SK-N-SH (cell line): ENCODE measurements around the gene SNX5. TPM values are rescaled to one million over a fixed set of nuclear protein-coding genes. Genes with fewer than 3 reads are reported as not detected.

Source experiments
- CTCF ChIA-PET: fragments of 300-600, 350-600 bp; formaldehyde crosslinking; extraction: SDS; loops from one replicate; lab custom pipeline; 2021; lab: Yijun Ruan, JAX
- POLR2A ChIA-PET: fragments of 350-600 bp; sonication (Branson Sonifier 250); formaldehyde crosslinking; extraction: SDS; loops from one replicate; lab custom pipeline; 2020; ENCODE audit warnings: antibody characterized with exemption, inconsistent platforms; lab: Yijun Ruan, JAX
- DNase-seq: peaks from one replicate; pipeline ENCODE4 v3.0.0; 2012
- H2AFZ ChIP-seq: fragments of 200-600 bp; sonication (generic); 2 replicates; pipeline ENCODE4 v1.8.1; 2016; ENCODE audit warnings: antibody characterized with exemption, mild to moderate bottlenecking, low read depth
- H3F3A ChIP-seq: fragments of 200-600 bp; sonication (generic); replicated peaks from 2 replicates; pipeline ENCODE3; 2016; ENCODE audit warnings: antibody characterized with exemption, mild to moderate bottlenecking; ENCODE audit not compliant: insufficient read depth
- H3K27ac ChIP-seq, 2 experiments: fragments of 200-500 bp in 1 of 2; fragments of 200-600 bp in 1 of 2; sonication (Bioruptor generic) in 1 of 2; sonication (generic), shearing (Covaris generic) in 1 of 2; 2 replicates each; pipeline versions ENCODE4 v1.5.1 to v1.6.1; 2014 to 2016; ENCODE audit warnings: low read depth in 2 of 2, inconsistent platforms in 1 of 2, low read length in 1 of 2, mild to moderate bottlenecking in 1 of 2, mixed read lengths in 1 of 2
- H3K27me3 ChIP-seq: fragments of 200-600 bp; sonication (generic), shearing (Covaris generic); 2 replicates; pipeline ENCODE4 v1.6.1; 2016; ENCODE audit warnings: mixed run types; ENCODE audit not compliant: insufficient read depth
- H3K36me3 ChIP-seq, 2 experiments: fragments of 200-500 bp in 1 of 2; fragments of 200-600 bp in 1 of 2; sonication (Bioruptor generic) in 1 of 2; sonication (generic) in 1 of 2; replicated peaks in 1 of 2; 2 replicates each; pipeline versions ENCODE3 to v1.5.1; 2014 to 2016; ENCODE audit warnings: low read length in 1 of 2, mild to moderate bottlenecking in 1 of 2; ENCODE audit not compliant: insufficient read depth in 2 of 2, control insufficient read depth in 1 of 2
- H3K4me1 ChIP-seq, 2 experiments: fragments of 200-500 bp in 1 of 2; fragments of 200-600 bp in 1 of 2; sonication (Bioruptor generic) in 1 of 2; sonication (generic), shearing (Covaris generic) in 1 of 2; 2 replicates each; pipeline versions ENCODE4 v1.5.1 to v1.6.1; 2014 to 2016; ENCODE audit warnings: low read depth in 1 of 2, low read length in 1 of 2, mixed run types in 1 of 2; ENCODE audit not compliant: insufficient read depth in 2 of 2, control insufficient read depth in 1 of 2
- H3K4me2 ChIP-seq: fragments of 200-600 bp; sonication (generic), shearing (Covaris generic); 2 replicates; pipeline ENCODE4 v1.6.1; 2017; ENCODE audit warnings: mixed run types
- H3K4me3 ChIP-seq, 2 experiments: fragments of 200-500 bp in 1 of 2; fragments of 200-600 bp in 1 of 2; sonication (Bioruptor generic) in 1 of 2; sonication (generic), shearing (Covaris generic) in 1 of 2; 2 replicates each; pipeline versions ENCODE4 v1.5.1 to v1.8.1; 2014 to 2016; ENCODE audit warnings: low read depth in 2 of 2, inconsistent platforms in 1 of 2, low read length in 1 of 2, mild to moderate bottlenecking in 1 of 2, mixed read lengths in 1 of 2, moderate library complexity in 1 of 2
- H3K79me2 ChIP-seq: fragments of 200-600 bp; sonication (generic); 2 replicates; pipeline ENCODE4 v1.8.1; 2017; ENCODE audit warnings: mild to moderate bottlenecking; ENCODE audit not compliant: insufficient read depth
- H3K9ac ChIP-seq: fragments of 200-600 bp; sonication (generic); 2 replicates; pipeline ENCODE4 v1.6.1; 2017; ENCODE audit warnings: mixed run types
- H3K9me2 ChIP-seq: fragments of 200-600 bp; sonication (generic); 2 replicates; pipeline ENCODE4 v1.6.1; 2017; ENCODE audit warnings: mixed run types
- H3K9me3 ChIP-seq: fragments of 200-600 bp; sonication (generic); 2 replicates; pipeline ENCODE4 v1.6.1; 2017; ENCODE audit warnings: mixed run types, mild to moderate bottlenecking, moderate library complexity
- H4K20me1 ChIP-seq: fragments of 200-600 bp; sonication (generic); 2 replicates; pipeline ENCODE4 v1.6.1; 2017; ENCODE audit warnings: mild to moderate bottlenecking, mixed run types; ENCODE audit not compliant: insufficient read depth
- CHD2 ChIP-seq: fragments of 150-350 bp; IDR thresholded peaks from 2 replicates; pipeline ENCODE4 v1.6.1; 2018; ENCODE audit warnings: low read length; ENCODE audit not compliant: partially characterized antibody
- ELF1 ChIP-seq: IDR thresholded peaks from 2 replicates; pipeline ENCODE4 v1.4.0; 2012
- EP300 ChIP-seq, 2 experiments: IDR thresholded peaks; 2 replicates each; pipeline versions ENCODE4 v1.4.0 to v1.6.1; 2012; ENCODE audit warnings: borderline replicate concordance in 1 of 2, low read depth in 1 of 2, low read length in 1 of 2
- EZH2phosphoT487 ChIP-seq: fragments of 200-600 bp; sonication (generic); IDR thresholded peaks from 2 replicates; pipeline ENCODE4 v1.6.1; 2017; ENCODE audit warnings: low read depth, mixed run types, mild to moderate bottlenecking, antibody characterized with exemption, moderate library complexity, borderline replicate concordance
- FOXJ3 ChIP-seq: sonication (generic); formaldehyde crosslinking; IDR thresholded peaks from 2 replicates; pipeline ENCODE4 v1.5.1; 2020; ENCODE audit warnings: mild to moderate bottlenecking, missing genetic modification reagents
- FOXM1 ChIP-seq: IDR thresholded peaks from 2 replicates; pipeline ENCODE4 v1.4.0; 2012; ENCODE audit warnings: low read depth, mild to moderate bottlenecking
- GABPA ChIP-seq: IDR thresholded peaks from 2 replicates; pipeline ENCODE4 v1.4.0; 2012; ENCODE audit warnings: low read depth, mild to moderate bottlenecking
- GATA2 ChIP-seq: sonication (generic); formaldehyde crosslinking; IDR thresholded peaks from 2 replicates; pipeline ENCODE4 v1.5.0; 2020; ENCODE audit warnings: mild to moderate bottlenecking, missing genetic modification reagents
- MAX ChIP-seq: IDR thresholded peaks from 2 replicates; pipeline ENCODE4 v1.4.0; 2012; ENCODE audit warnings: low read depth
- MEF2A ChIP-seq: IDR thresholded peaks from 2 replicates; pipeline ENCODE4 v1.4.0; 2012; ENCODE audit warnings: low read depth, borderline replicate concordance
- MXI1 ChIP-seq: IDR thresholded peaks from 2 replicates; pipeline ENCODE4 v1.6.1; 2012; ENCODE audit warnings: mild to moderate bottlenecking, low read depth, low read length, improper control_type of control experiment
- RAD21 ChIP-seq: IDR thresholded peaks from 2 replicates; pipeline ENCODE4 v1.6.1; 2012; ENCODE audit warnings: mild to moderate bottlenecking, low read length
- REST ChIP-seq: IDR thresholded peaks from 2 replicates; pipeline ENCODE4 v1.6.1; 2012; ENCODE audit warnings: mild to moderate bottlenecking, low read depth, low read length, moderate library complexity
- RXRA ChIP-seq: IDR thresholded peaks from 2 replicates; pipeline ENCODE4 v1.4.0; 2012; ENCODE audit warnings: low read depth, mild to moderate bottlenecking, borderline replicate concordance
- SIN3A ChIP-seq: IDR thresholded peaks from 2 replicates; pipeline ENCODE4 v1.6.1; 2012; ENCODE audit warnings: low read depth, mild to moderate bottlenecking, low read length, moderate library complexity, borderline replicate concordance
- SMC3 ChIP-seq: IDR thresholded peaks from 2 replicates; pipeline ENCODE4 v1.6.1; 2012; ENCODE audit warnings: low read depth, low read length, improper control_type of control experiment
- TCF12 ChIP-seq: IDR thresholded peaks from 2 replicates; pipeline ENCODE4 v1.4.0; 2012
- USF2 ChIP-seq: fragments of 150-350 bp; IDR thresholded peaks from 2 replicates; pipeline ENCODE4 v1.6.1; 2017; ENCODE audit warnings: antibody characterized with exemption, low read length, low read depth, borderline replicate concordance
- WGBS: methylation state at CpG from one replicate; pipeline ENCODE4 v1.1.6; 2017; ENCODE audit warnings: low lambda C conversion rate; 5-methylcytosine and 5-hydroxymethylcytosine counted together
- polyA plus RNA-seq, 3 experiments: library from polyadenylated mRNA; depleted of rRNA; stranded (reverse); fragments of >200 nt; gene quantifications; 2 replicates each; pipeline ENCODE4 v1.2.3, GENCODE V29; 2012
- TF ChIP-seq, protein P1 (sequence below): fragments of 200-600 bp; sonication (generic); IDR thresholded peaks from 2 replicates; pipeline ENCODE4 v1.6.1; 2017; ENCODE audit warnings: antibody characterized with exemption, mild to moderate bottlenecking, moderate library complexity
- TF ChIP-seq, protein P2 (sequence below): fragments of 150-350 bp; IDR thresholded peaks from 2 replicates; pipeline ENCODE4 v1.6.1; 2016; ENCODE audit warnings: mild to moderate bottlenecking, low read depth, low read length

Gene SNX5
- polyA plus RNA-seq, 1 of the 3 experiments (the other 2 are of a cell fraction) = 76.2 TPM

- Histone ChIP-seq H3K27me3 (no peaks in the 10 kb centered on the region), H3K9me2 (no peaks in the 10 kb centered on the region), H3K9me3 (no peaks in the 10 kb centered on the region), H3K27ac (no peak overlapping the region), H3K9ac (no peak overlapping the region), H3K36me3 (peaks cover 42 to 63% of the 10 kb centered on the region in 2 experiments), H3K4me1 (peaks cover 0 to 9% of the 10 kb centered on the region in 2 experiments; a peak in 1 of 4 replicates), H4K20me1 (peaks cover 3% of the 10 kb centered on the region; the same call in 1 of the 2 replicates), H3F3A (peaks cover 14% of the 10 kb centered on the region), H2AFZ (no peak overlapping the region), H3K4me3 (no peak overlapping the region), H3K79me2 (peaks cover 4% of the 10 kb centered on the region; the same call in 1 of the 2 replicates), H3K4me2 (no peak overlapping the region)
- ChIA-PET POLR2A (no interaction called here), CTCF (interaction anchor here (1.1 to 1.2 kb wide), 2 partner anchors 14 to 260 kb away, joined by 3 to 4 read pairs; partner anchors contain the start of gene RRBP1)
- 77% methylated on average over 3 of the region's 3 CpGs for WGBS
- TF ChIP-seq, protein P1, sequence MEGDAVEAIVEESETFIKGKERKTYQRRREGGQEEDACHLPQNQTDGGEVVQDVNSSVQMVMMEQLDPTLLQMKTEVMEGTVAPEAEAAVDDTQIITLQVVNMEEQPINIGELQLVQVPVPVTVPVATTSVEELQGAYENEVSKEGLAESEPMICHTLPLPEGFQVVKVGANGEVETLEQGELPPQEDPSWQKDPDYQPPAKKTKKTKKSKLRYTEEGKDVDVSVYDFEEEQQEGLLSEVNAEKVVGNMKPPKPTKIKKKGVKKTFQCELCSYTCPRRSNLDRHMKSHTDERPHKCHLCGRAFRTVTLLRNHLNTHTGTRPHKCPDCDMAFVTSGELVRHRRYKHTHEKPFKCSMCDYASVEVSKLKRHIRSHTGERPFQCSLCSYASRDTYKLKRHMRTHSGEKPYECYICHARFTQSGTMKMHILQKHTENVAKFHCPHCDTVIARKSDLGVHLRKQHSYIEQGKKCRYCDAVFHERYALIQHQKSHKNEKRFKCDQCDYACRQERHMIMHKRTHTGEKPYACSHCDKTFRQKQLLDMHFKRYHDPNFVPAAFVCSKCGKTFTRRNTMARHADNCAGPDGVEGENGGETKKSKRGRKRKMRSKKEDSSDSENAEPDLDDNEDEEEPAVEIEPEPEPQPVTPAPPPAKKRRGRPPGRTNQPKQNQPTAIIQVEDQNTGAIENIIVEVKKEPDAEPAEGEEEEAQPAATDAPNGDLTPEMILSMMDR = no peak
- TF ChIP-seq, protein P2, sequence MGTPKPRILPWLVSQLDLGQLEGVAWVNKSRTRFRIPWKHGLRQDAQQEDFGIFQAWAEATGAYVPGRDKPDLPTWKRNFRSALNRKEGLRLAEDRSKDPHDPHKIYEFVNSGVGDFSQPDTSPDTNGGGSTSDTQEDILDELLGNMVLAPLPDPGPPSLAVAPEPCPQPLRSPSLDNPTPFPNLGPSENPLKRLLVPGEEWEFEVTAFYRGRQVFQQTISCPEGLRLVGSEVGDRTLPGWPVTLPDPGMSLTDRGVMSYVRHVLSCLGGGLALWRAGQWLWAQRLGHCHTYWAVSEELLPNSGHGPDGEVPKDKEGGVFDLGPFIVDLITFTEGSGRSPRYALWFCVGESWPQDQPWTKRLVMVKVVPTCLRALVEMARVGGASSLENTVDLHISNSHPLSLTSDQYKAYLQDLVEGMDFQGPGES = no peak
- no peak for TF ChIP-seq MXI1
- TF ChIP-seq RAD21 = no peak
- no peak for TF ChIP-seq TCF12
- no peak for TF ChIP-seq REST
- no peak for TF ChIP-seq MEF2A
- no peak for TF ChIP-seq SIN3A
- TF ChIP-seq GATA2 = no peak
- no peak for TF ChIP-seq EP300 (IDR thresholded peaks at IDR 0.05; ENCODE audit: borderline replicate concordance in 1 of 2, low read depth in 1 of 2, low read length in 1 of 2)
- no peak for TF ChIP-seq RXRA
- no peak for TF ChIP-seq EZH2phosphoT487
- no peak for TF ChIP-seq SMC3
- no peak for TF ChIP-seq FOXM1
- TF ChIP-seq GABPA = no peak
- TF ChIP-seq ELF1 = no peak
- no peak for TF ChIP-seq FOXJ3
- no peak for TF ChIP-seq USF2
- no peak for TF ChIP-seq CHD2
- no peak for TF ChIP-seq MAX
- no peak for DNase-seq
Observed at GRCh38 chr20:17941826-17942196, 26.8 kb downstream of the SNX5 start.
